SK-N-SH (cell line): ENCODE results near the gene PPEF2. TPM values are rescaled to one million over a fixed set of nuclear protein-coding genes. Genes with fewer than 3 reads are reported as not detected.
"Not testable (repeated sequence)": the region's sequence is repeated elsewhere in the genome, so short reads cannot be mapped to it uniquely, and the experiment has no call there.

Source experiments
- CTCF ChIA-PET: fragments of 300-600, 350-600 bp; formaldehyde crosslinking; extraction: SDS; loops from one replicate; lab custom pipeline; 2021; lab: Yijun Ruan, JAX
- POLR2A ChIA-PET: fragments of 350-600 bp; sonication (Branson Sonifier 250); formaldehyde crosslinking; extraction: SDS; loops from one replicate; lab custom pipeline; 2020; ENCODE audit warnings: antibody characterized with exemption, inconsistent platforms; lab: Yijun Ruan, JAX
- DNase-seq: peaks from one replicate; pipeline ENCODE4 v3.0.0; 2012
- H2AFZ ChIP-seq: fragments of 200-600 bp; sonication (generic); 2 replicates; pipeline ENCODE4 v1.8.1; 2016; ENCODE audit warnings: antibody characterized with exemption, mild to moderate bottlenecking, low read depth
- H3F3A ChIP-seq: fragments of 200-600 bp; sonication (generic); replicated peaks from 2 replicates; pipeline ENCODE3; 2016; ENCODE audit warnings: antibody characterized with exemption, mild to moderate bottlenecking; ENCODE audit not compliant: insufficient read depth
- H3K27ac ChIP-seq, 2 experiments: fragments of 200-500 bp in 1 of 2; fragments of 200-600 bp in 1 of 2; sonication (Bioruptor generic) in 1 of 2; sonication (generic), shearing (Covaris generic) in 1 of 2; 2 replicates each; pipeline versions ENCODE4 v1.5.1 to v1.6.1; 2014 to 2016; ENCODE audit warnings: low read depth in 2 of 2, inconsistent platforms in 1 of 2, low read length in 1 of 2, mild to moderate bottlenecking in 1 of 2, mixed read lengths in 1 of 2
- H3K27me3 ChIP-seq: fragments of 200-600 bp; sonication (generic), shearing (Covaris generic); 2 replicates; pipeline ENCODE4 v1.6.1; 2016; ENCODE audit warnings: mixed run types; ENCODE audit not compliant: insufficient read depth
- H3K36me3 ChIP-seq, 2 experiments: fragments of 200-500 bp in 1 of 2; fragments of 200-600 bp in 1 of 2; sonication (Bioruptor generic) in 1 of 2; sonication (generic) in 1 of 2; replicated peaks in 1 of 2; 2 replicates each; pipeline versions ENCODE3 to v1.5.1; 2014 to 2016; ENCODE audit warnings: low read length in 1 of 2, mild to moderate bottlenecking in 1 of 2; ENCODE audit not compliant: insufficient read depth in 2 of 2, control insufficient read depth in 1 of 2
- H3K4me1 ChIP-seq, 2 experiments: fragments of 200-500 bp in 1 of 2; fragments of 200-600 bp in 1 of 2; sonication (Bioruptor generic) in 1 of 2; sonication (generic), shearing (Covaris generic) in 1 of 2; 2 replicates each; pipeline versions ENCODE4 v1.5.1 to v1.6.1; 2014 to 2016; ENCODE audit warnings: low read depth in 1 of 2, low read length in 1 of 2, mixed run types in 1 of 2; ENCODE audit not compliant: insufficient read depth in 2 of 2, control insufficient read depth in 1 of 2
- H3K4me2 ChIP-seq: fragments of 200-600 bp; sonication (generic), shearing (Covaris generic); 2 replicates; pipeline ENCODE4 v1.6.1; 2017; ENCODE audit warnings: mixed run types
- H3K4me3 ChIP-seq, 2 experiments: fragments of 200-500 bp in 1 of 2; fragments of 200-600 bp in 1 of 2; sonication (Bioruptor generic) in 1 of 2; sonication (generic), shearing (Covaris generic) in 1 of 2; 2 replicates each; pipeline versions ENCODE4 v1.5.1 to v1.8.1; 2014 to 2016; ENCODE audit warnings: low read depth in 2 of 2, inconsistent platforms in 1 of 2, low read length in 1 of 2, mild to moderate bottlenecking in 1 of 2, mixed read lengths in 1 of 2, moderate library complexity in 1 of 2
- H3K79me2 ChIP-seq: fragments of 200-600 bp; sonication (generic); 2 replicates; pipeline ENCODE4 v1.8.1; 2017; ENCODE audit warnings: mild to moderate bottlenecking; ENCODE audit not compliant: insufficient read depth
- H3K9ac ChIP-seq: fragments of 200-600 bp; sonication (generic); 2 replicates; pipeline ENCODE4 v1.6.1; 2017; ENCODE audit warnings: mixed run types
- H3K9me2 ChIP-seq: fragments of 200-600 bp; sonication (generic); 2 replicates; pipeline ENCODE4 v1.6.1; 2017; ENCODE audit warnings: mixed run types
- H3K9me3 ChIP-seq: fragments of 200-600 bp; sonication (generic); 2 replicates; pipeline ENCODE4 v1.6.1; 2017; ENCODE audit warnings: mixed run types, mild to moderate bottlenecking, moderate library complexity
- H4K20me1 ChIP-seq: fragments of 200-600 bp; sonication (generic); 2 replicates; pipeline ENCODE4 v1.6.1; 2017; ENCODE audit warnings: mild to moderate bottlenecking, mixed run types; ENCODE audit not compliant: insufficient read depth
- MEF2A ChIP-seq: IDR thresholded peaks from 2 replicates; pipeline ENCODE4 v1.4.0; 2012; ENCODE audit warnings: low read depth, borderline replicate concordance
- RAD21 ChIP-seq: IDR thresholded peaks from 2 replicates; pipeline ENCODE4 v1.6.1; 2012; ENCODE audit warnings: mild to moderate bottlenecking, low read length
- SIN3A ChIP-seq: IDR thresholded peaks from 2 replicates; pipeline ENCODE4 v1.6.1; 2012; ENCODE audit warnings: low read depth, mild to moderate bottlenecking, low read length, moderate library complexity, borderline replicate concordance
- SMC3 ChIP-seq: IDR thresholded peaks from 2 replicates; pipeline ENCODE4 v1.6.1; 2012; ENCODE audit warnings: low read depth, low read length, improper control_type of control experiment
- TCF12 ChIP-seq: IDR thresholded peaks from 2 replicates; pipeline ENCODE4 v1.4.0; 2012
- TEAD4 ChIP-seq: IDR thresholded peaks from 2 replicates; pipeline ENCODE4 v1.4.0; 2012; ENCODE audit warnings: mild to moderate bottlenecking, borderline replicate concordance; ENCODE audit not compliant: insufficient read depth
- YY1 ChIP-seq: IDR thresholded peaks from 2 replicates; pipeline ENCODE4 v1.4.0; 2012; ENCODE audit warnings: low read depth, mild to moderate bottlenecking
- WGBS: methylation state at CpG from one replicate; pipeline ENCODE4 v1.1.6; 2017; ENCODE audit warnings: low lambda C conversion rate; 5-methylcytosine and 5-hydroxymethylcytosine counted together
- polyA plus RNA-seq, 3 experiments: library from polyadenylated mRNA; depleted of rRNA; stranded (reverse); fragments of >200 nt; gene quantifications; 2 replicates each; pipeline ENCODE4 v1.2.3, GENCODE V29; 2012
- TF ChIP-seq, protein P1 (sequence below): IDR thresholded peaks from 2 replicates; pipeline ENCODE4 v1.4.0; 2012; ENCODE audit warnings: low read depth, borderline replicate concordance
- TF ChIP-seq, protein P2 (sequence below): IDR thresholded peaks from 2 replicates; pipeline ENCODE4 v1.4.0; 2012; ENCODE audit warnings: low read depth
- TF ChIP-seq, protein P3 (sequence below): IDR thresholded peaks from 2 replicates; pipeline ENCODE4 v1.6.1; 2012; ENCODE audit warnings: mild to moderate bottlenecking, low read depth, low read length, moderate library complexity
- TF ChIP-seq, protein P4 (sequence below): fragments of 200-600 bp; sonication (generic); IDR thresholded peaks from 2 replicates; pipeline ENCODE4 v1.6.1; 2017; ENCODE audit warnings: antibody characterized with exemption, mild to moderate bottlenecking, moderate library complexity

The PPEF2 gene
- polyA plus RNA-seq, 1 of the 3 experiments (the other 2 are of a cell fraction), result not detected

DNA sequence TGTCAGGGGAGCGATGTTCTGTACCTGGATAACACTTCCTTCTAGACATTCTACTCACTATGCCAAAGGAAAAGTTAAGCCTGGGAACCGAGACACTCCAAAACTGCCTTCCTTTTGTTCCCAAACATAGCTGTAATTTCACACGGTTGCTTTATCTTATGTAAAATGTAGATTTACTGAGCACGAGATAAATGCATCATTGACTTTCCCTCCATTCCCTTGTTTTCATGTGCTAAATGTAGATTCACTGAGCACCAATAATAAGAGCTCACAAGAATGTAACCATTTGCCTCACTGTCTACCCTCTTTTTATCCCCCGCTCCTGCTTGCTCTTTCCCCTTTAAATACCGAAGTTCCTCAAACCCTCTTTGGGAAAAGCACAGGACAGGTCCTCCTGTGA is 10.7 kb upstream of the PPEF2 start:
- no peaks in the 10 kb centered on the region for H3K79me2 ChIP-seq
- 68% methylated on average over 6 of the region's 6 CpGs for WGBS
- no peaks in the 10 kb centered on the region for H3K9me3 ChIP-seq
- H3K4me2 ChIP-seq, result no peak overlapping the region
- ChIA-PET CTCF (interaction anchor here (0.5 to 1.6 kb wide), 2 partner anchors 10 to 1127 kb away, joined by 3 read pairs; no protein-coding TSS in a partner anchor), POLR2A (no interaction called here)
- peaks cover 3 to 4% of the 10 kb centered on the region in 2 experiments for H3K36me3 ChIP-seq
- peaks cover 8% of the 10 kb centered on the region for H3F3A ChIP-seq
- H3K4me1 ChIP-seq, result no peaks in the 10 kb centered on the region
- no peak overlapping the region for H3K9ac ChIP-seq
- no peak overlapping the region for H2AFZ ChIP-seq
- DNase-seq, result no peak
- H3K9me2 ChIP-seq, result no peaks in the 10 kb centered on the region
- H3K4me3 ChIP-seq, result no peak overlapping the region
- no peak overlapping the region for H3K27ac ChIP-seq
- H4K20me1 ChIP-seq, result no peaks in the 10 kb centered on the region
- H3K27me3 ChIP-seq, result no peaks in the 10 kb centered on the region
- TF ChIP-seq, protein P1, sequence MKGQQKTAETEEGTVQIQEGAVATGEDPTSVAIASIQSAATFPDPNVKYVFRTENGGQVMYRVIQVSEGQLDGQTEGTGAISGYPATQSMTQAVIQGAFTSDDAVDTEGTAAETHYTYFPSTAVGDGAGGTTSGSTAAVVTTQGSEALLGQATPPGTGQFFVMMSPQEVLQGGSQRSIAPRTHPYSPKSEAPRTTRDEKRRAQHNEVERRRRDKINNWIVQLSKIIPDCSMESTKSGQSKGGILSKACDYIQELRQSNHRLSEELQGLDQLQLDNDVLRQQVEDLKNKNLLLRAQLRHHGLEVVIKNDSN, result no peak
- TF ChIP-seq TCF12, result no peak
- TF ChIP-seq MEF2A, result no peak
- TF ChIP-seq, protein P2, sequence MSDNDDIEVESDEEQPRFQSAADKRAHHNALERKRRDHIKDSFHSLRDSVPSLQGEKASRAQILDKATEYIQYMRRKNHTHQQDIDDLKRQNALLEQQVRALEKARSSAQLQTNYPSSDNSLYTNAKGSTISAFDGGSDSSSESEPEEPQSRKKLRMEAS, result no peak
- no peak for TF ChIP-seq SIN3A
- no peak for TF ChIP-seq TEAD4
- no peak for TF ChIP-seq YY1
- TF ChIP-seq, protein P3, sequence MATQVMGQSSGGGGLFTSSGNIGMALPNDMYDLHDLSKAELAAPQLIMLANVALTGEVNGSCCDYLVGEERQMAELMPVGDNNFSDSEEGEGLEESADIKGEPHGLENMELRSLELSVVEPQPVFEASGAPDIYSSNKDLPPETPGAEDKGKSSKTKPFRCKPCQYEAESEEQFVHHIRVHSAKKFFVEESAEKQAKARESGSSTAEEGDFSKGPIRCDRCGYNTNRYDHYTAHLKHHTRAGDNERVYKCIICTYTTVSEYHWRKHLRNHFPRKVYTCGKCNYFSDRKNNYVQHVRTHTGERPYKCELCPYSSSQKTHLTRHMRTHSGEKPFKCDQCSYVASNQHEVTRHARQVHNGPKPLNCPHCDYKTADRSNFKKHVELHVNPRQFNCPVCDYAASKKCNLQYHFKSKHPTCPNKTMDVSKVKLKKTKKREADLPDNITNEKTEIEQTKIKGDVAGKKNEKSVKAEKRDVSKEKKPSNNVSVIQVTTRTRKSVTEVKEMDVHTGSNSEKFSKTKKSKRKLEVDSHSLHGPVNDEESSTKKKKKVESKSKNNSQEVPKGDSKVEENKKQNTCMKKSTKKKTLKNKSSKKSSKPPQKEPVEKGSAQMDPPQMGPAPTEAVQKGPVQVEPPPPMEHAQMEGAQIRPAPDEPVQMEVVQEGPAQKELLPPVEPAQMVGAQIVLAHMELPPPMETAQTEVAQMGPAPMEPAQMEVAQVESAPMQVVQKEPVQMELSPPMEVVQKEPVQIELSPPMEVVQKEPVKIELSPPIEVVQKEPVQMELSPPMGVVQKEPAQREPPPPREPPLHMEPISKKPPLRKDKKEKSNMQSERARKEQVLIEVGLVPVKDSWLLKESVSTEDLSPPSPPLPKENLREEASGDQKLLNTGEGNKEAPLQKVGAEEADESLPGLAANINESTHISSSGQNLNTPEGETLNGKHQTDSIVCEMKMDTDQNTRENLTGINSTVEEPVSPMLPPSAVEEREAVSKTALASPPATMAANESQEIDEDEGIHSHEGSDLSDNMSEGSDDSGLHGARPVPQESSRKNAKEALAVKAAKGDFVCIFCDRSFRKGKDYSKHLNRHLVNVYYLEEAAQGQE, result no peak
- TF ChIP-seq, protein P4, sequence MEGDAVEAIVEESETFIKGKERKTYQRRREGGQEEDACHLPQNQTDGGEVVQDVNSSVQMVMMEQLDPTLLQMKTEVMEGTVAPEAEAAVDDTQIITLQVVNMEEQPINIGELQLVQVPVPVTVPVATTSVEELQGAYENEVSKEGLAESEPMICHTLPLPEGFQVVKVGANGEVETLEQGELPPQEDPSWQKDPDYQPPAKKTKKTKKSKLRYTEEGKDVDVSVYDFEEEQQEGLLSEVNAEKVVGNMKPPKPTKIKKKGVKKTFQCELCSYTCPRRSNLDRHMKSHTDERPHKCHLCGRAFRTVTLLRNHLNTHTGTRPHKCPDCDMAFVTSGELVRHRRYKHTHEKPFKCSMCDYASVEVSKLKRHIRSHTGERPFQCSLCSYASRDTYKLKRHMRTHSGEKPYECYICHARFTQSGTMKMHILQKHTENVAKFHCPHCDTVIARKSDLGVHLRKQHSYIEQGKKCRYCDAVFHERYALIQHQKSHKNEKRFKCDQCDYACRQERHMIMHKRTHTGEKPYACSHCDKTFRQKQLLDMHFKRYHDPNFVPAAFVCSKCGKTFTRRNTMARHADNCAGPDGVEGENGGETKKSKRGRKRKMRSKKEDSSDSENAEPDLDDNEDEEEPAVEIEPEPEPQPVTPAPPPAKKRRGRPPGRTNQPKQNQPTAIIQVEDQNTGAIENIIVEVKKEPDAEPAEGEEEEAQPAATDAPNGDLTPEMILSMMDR, result no peak
- TF ChIP-seq SMC3, result no peak
- no peak for TF ChIP-seq RAD21
- TF ChIP-seq, all 33 proteins: peak for 0

DNA sequence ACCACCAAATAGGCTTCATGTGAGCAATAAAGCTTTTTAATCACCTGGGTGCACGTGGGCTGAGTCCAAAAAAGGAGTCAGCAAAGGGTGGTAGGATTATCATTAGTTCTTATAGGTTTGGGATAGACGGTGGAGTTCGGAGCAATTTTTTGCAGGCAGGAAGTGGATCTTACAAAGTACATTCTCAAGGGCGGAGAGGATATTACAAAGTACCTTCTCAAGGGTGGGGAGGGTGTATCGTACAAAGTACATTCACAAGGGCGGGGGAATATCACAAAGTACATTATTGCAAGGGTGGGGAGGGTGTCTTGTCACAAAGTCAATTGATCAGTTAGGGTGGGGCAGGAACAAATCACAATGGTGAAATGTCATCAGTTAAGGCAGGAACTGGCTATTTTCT is 8.6 kb upstream of the PPEF2 start:
- H3K9me2 ChIP-seq, H3K9ac ChIP-seq, H2AFZ ChIP-seq, H4K20me1 ChIP-seq, H3K27ac ChIP-seq, H3K4me2 ChIP-seq, H3K9me3 ChIP-seq, H3K27me3 ChIP-seq, H3K4me3 ChIP-seq, H3K36me3 ChIP-seq, H3F3A ChIP-seq, DNase-seq, H3K79me2 ChIP-seq, H3K4me1 ChIP-seq, POLR2A ChIA-PET: not testable (repeated sequence)
- CTCF ChIA-PET, result interaction anchor here (1.3 kb wide), 1 partner anchor 9 kb away, joined by 4 read pairs; no protein-coding TSS in a partner anchor
- 71% methylated on average over 6 of the region's 6 CpGs for WGBS
